Sigmoid colon (tissue), 7 donors: ENCODE results near the gene CLVS2. TPM values are rescaled to one million over a fixed set of nuclear protein-coding genes. Genes with fewer than 3 reads are reported as not detected.

Experiments
- DNase-seq: peaks from one replicate; pipeline ENCODE4 v3.0.0-alpha.2; 2019
- H3K27ac ChIP-seq, 4 donors: fragments of 200-600 bp; sonication (generic); one replicate each; pipeline ENCODE4 v1.5.1; 2016 to 2019; ENCODE audit warnings: mild to moderate bottlenecking in 1 of 4
- H3K27me3 ChIP-seq, 3 donors: fragments of 200-600 bp; sonication (generic); one replicate each; pipeline ENCODE4 v1.5.1; 2019; ENCODE audit warnings: mild to moderate bottlenecking in 1 of 3
- H3K36me3 ChIP-seq, 4 donors: fragments of 200-600 bp; sonication (generic); one replicate each; pipeline ENCODE4 v1.5.1; 2016 to 2019
- H3K4me1 ChIP-seq, 4 donors: fragments of 200-600 bp; sonication (generic); one replicate each; pipeline ENCODE4 v1.5.1; 2017 to 2019
- H3K4me3 ChIP-seq, 4 donors: fragments of 200-600 bp; sonication (generic); one replicate each; pipeline ENCODE4 v1.5.1; 2017 to 2019; ENCODE audit warnings: mild to moderate bottlenecking in 2 of 4, moderate library complexity in 1 of 4
- H3K9me3 ChIP-seq, 4 donors: fragments of 200-600 bp in 3 of 4; sonication (generic) in 3 of 4; one replicate each; pipeline versions ENCODE4 v1.5.1 to v1.6.1; 2013 to 2019
- CTCF ChIP-seq, 4 experiments: fragments of 450-650 bp in 3 of 4; fragments of 200-600 bp in 1 of 4; IDR thresholded peaks; one replicate each; pipeline ENCODE4 v1.5.1; 2016 to 2019; ENCODE audit warnings: antibody characterized with exemption in 4 of 4, mild to moderate bottlenecking in 3 of 4, moderate library complexity in 2 of 4
- EP300 ChIP-seq, 4 donors: sonication (generic); formaldehyde crosslinking; IDR thresholded peaks; one replicate each; pipeline ENCODE4 v1.6.1; 2017; ENCODE audit warnings: antibody characterized with exemption in 4 of 4
- POLR2A ChIP-seq, 2 donors: fragments of 450-650 bp; IDR thresholded peaks; one replicate each; pipeline ENCODE4 v1.6.1; 2016; ENCODE audit warnings: antibody characterized with exemption in 2 of 2, mild to moderate bottlenecking in 2 of 2, moderate library complexity in 2 of 2
- POLR2AphosphoS5 ChIP-seq, 4 donors: sonication (generic); formaldehyde crosslinking; IDR thresholded peaks; one replicate each; pipeline ENCODE4 v1.6.1; 2017; ENCODE audit warnings: antibody characterized with exemption in 4 of 4
- WGBS, 2 donors: extraction: QIAGEN DNeasy Blood & Tissue Kit; methylation state at CpG; one replicate each; pipeline ENCODE4 v1.1.7; 2013; 5-methylcytosine and 5-hydroxymethylcytosine counted together
- intact Hi-C: fragments of 100-400 bp; cut with DNase I; formaldehyde crosslinking; loops from one replicate; pipeline ENCODE4 v1.15.1; 2023
- polyA plus RNA-seq, 3 donors: library from polyadenylated mRNA; stranded (reverse); fragments of 200-250 nt; gene quantifications; one replicate each; pipeline ENCODE4 v1.2.3, GENCODE V29; 2013
- total RNA-seq, 4 donors: library from RNA; depleted of rRNA; stranded (reverse); fragments of >200 nt; gene quantifications; one replicate each; pipeline ENCODE4 v1.1.0, GENCODE V29; 2016
- donor health status: healthy with polysubstance abuse.
- donor health status: Bipolar disorder and iron deficiency.
- donor health status: healthy.

CLVS2 gene
- total and polyA plus RNA-seq, 7 donors: 0.20 to 7.5 (median 1.8) TPM; not detected in 2

- H3K36me3 ChIP-seq: no peaks in the 10 kb centered on the region
- peaks cover 0 to 53% (median 0%) of the 10 kb centered on the region in 3 donors for H3K27me3 ChIP-seq
- H3K9me3 ChIP-seq: no peaks in the 10 kb centered on the region
- H3K4me3 ChIP-seq: no peak overlapping the region
- H3K4me1 ChIP-seq: peaks cover 0 to 15% (median 6%) of the 10 kb centered on the region in 4 donors
- TF ChIP-seq POLR2A (IDR thresholded peaks at IDR 0.05): no peak
- no peak for TF ChIP-seq CTCF (IDR thresholded peaks at IDR 0.05)
- no peak for TF ChIP-seq EP300 (IDR thresholded peaks at IDR 0.05)
- no peak for TF ChIP-seq POLR2AphosphoS5 (IDR thresholded peaks at IDR 0.05)
- WGBS, 2 donors: 64 to 85% methylated on average over 3 of the region's 3 CpGs
- intact Hi-C loops: loop anchor here (10.0 kb wide), 1 partner anchor 61 kb away; no protein-coding TSS in a partner anchor
- no peak for DNase-seq
- H3K27ac ChIP-seq: no peak overlapping the region
These were observed 1.8 kb upstream of the CLVS2 start for GRCh38 chr6:122994256-122994655.

DNA sequence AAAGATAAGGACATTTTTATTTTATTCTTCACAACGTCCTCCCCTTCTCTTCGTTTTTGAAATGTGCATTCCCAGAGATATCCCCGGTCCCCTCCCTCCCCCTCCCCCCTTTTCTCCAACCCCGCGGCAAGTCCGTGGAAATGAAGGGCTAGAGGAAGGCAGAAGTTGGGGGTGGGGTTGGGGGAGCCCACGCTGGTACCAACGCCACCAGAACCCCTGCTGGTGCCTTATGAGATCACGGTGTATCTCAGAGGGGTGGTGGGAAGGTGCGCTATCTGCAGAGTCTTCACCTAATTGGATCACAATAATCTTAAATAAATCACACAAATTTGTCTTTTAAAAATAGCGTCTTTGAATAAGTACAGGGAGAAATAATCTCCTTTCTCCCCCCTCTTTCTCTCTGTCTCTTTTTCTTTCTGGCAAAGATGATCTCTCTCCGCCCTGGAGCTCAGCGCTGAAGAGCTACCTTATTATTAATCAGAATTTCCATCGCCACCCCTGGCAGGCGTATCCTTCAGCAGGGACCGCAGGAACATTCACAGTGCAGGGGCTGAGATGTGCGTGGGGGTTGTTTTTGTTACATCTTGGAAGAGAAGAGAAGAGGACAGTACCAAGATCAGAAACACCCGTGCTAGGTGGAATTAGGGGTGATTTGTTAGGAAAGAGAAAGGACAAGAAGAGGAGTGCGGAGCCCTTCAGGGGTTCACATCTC is 915 bp downstream of the CLVS2 start:
- no peak for TF ChIP-seq POLR2AphosphoS5 (IDR thresholded peaks at IDR 0.05)
- no peak for TF ChIP-seq CTCF (IDR thresholded peaks at IDR 0.05)
- no peak for TF ChIP-seq EP300 (IDR thresholded peaks at IDR 0.05)
- TF ChIP-seq POLR2A (IDR thresholded peaks at IDR 0.05): no peak
- no peak for DNase-seq
- intact Hi-C loops: loop anchor here (10.0 kb wide), 1 partner anchor 58 kb away; no protein-coding TSS in a partner anchor
- 24 to 29% methylated on average over 19 of the region's 19 CpGs for WGBS, 2 donors
- Histone ChIP-seq H3K36me3 (no peaks in the 10 kb centered on the region), H3K27ac (peak overlapping the region in 1 of 4 donors; percentile 58), H3K4me1 (peaks cover 0 to 15% (median 6%) of the 10 kb centered on the region in 4 donors), H3K4me3 (peak overlapping the region; percentile 45 to 57 (median 54)), H3K9me3 (no peaks in the 10 kb centered on the region), H3K27me3 (peaks cover 0 to 53% (median 0%) of the 10 kb centered on the region in 3 donors)

DNA sequence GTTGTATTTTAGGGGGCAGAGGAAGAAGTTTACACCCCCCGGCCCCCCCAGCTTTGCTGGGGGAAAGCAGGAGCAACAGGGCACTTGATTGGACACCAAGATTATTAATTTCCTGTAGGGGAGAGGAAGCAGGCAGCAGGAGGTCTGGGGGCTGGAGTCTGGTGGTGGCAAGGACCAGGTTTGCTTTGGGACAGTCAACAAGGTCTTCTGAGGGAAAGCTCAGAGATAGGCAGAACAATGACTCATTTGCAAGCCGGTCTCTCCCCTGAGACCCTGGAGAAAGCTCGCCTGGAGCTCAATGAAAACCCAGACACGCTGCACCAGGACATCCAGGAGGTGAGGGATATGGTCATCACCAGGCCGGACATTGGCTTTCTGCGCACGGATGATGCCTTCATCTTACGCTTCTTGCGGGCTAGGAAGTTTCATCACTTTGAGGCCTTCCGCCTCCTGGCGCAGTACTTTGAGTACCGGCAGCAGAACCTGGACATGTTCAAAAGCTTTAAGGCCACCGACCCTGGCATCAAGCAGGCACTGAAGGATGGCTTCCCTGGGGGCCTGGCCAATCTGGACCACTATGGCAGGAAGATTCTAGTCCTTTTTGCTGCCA is 1.6 kb downstream of the CLVS2 start:
- WGBS, 2 donors: 83 to 87% methylated on average over 13 of the region's 13 CpGs
- H3K27ac ChIP-seq: no peak overlapping the region
- TF ChIP-seq CTCF (IDR thresholded peaks at IDR 0.05): no peak
- TF ChIP-seq POLR2AphosphoS5 (IDR thresholded peaks at IDR 0.05): no peak
- TF ChIP-seq POLR2A (IDR thresholded peaks at IDR 0.05): no peak
- no peak for TF ChIP-seq EP300 (IDR thresholded peaks at IDR 0.05)
- peaks cover 0 to 15% (median 6%) of the 10 kb centered on the region in 4 donors for H3K4me1 ChIP-seq
- H3K9me3 ChIP-seq: no peaks in the 10 kb centered on the region
- no peaks in the 10 kb centered on the region for H3K36me3 ChIP-seq
- peaks cover 0 to 48% (median 0%) of the 10 kb centered on the region in 3 donors for H3K27me3 ChIP-seq
- no peak overlapping the region for H3K4me3 ChIP-seq
- intact Hi-C loops: loop anchor here (10.0 kb wide), 1 partner anchor 57 kb away; no protein-coding TSS in a partner anchor
- no peak for DNase-seq

- H3K4me1 ChIP-seq: peaks cover 0 to 15% (median 6%) of the 10 kb centered on the region in 4 donors
- no peaks in the 10 kb centered on the region for H3K9me3 ChIP-seq
- 59 to 60% methylated on average over 5 of the region's 5 CpGs for WGBS, 2 donors
- intact Hi-C loops: loop anchor here (10.0 kb wide), 1 partner anchor 56 kb away; no protein-coding TSS in a partner anchor
- DNase-seq: no peak
- H3K27me3 ChIP-seq: peaks cover 0 to 39% (median 0%) of the 10 kb centered on the region in 3 donors
- H3K36me3 ChIP-seq: no peaks in the 10 kb centered on the region
- no peak overlapping the region for H3K27ac ChIP-seq
- TF ChIP-seq POLR2AphosphoS5 (IDR thresholded peaks at IDR 0.05) (no peak), EP300 (IDR thresholded peaks at IDR 0.05) (no peak), CTCF (IDR thresholded peaks at IDR 0.05) (no peak), POLR2A (IDR thresholded peaks at IDR 0.05) (no peak)
- H3K4me3 ChIP-seq: no peak overlapping the region
These were observed 2.5 kb downstream of the CLVS2 start for GRCh38 chr6:122998403-122998975.
